HG03558 (cell line): ENCODE results near the gene STOX2.

Experiments used
- ATAC-seq: cut with Tn5 transposase; IDR thresholded peaks from one replicate; pipeline ENCODE4 v1.9.1; 2021; ENCODE audit warnings: moderate number of reproducible peaks; ENCODE audit not compliant: unreplicated experiment; ENCODE audit errors: extremely low read depth

Gene STOX2

GRCh38 chr4:183889190-183889589, 15.9 kb upstream of the STOX2 start:
- no peak for ATAC-seq

GRCh38 chr4:183897193-183897592, 7.9 kb upstream of the STOX2 start:
- no peak for ATAC-seq

DNA sequence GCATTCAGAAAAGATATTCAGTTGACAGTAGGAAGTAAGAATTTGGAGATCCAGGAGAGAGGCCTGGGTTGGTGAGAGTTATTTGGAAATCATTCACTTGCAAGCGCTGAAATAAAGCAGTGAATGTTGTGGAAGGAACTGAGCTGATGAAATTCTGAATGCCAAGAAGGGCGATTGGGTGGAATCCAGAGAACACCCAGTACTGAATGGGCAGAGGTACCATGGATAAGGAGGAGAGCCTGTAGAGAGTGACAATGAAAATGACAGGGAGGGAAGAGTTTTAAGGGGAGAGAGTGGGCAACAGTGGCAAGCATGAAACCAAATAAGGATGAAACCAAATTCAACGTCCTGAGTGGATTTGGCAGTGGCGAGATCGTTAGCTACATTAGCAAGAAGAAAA, 6.7 kb upstream of the STOX2 start:
- ATAC-seq: no peak

DNA sequence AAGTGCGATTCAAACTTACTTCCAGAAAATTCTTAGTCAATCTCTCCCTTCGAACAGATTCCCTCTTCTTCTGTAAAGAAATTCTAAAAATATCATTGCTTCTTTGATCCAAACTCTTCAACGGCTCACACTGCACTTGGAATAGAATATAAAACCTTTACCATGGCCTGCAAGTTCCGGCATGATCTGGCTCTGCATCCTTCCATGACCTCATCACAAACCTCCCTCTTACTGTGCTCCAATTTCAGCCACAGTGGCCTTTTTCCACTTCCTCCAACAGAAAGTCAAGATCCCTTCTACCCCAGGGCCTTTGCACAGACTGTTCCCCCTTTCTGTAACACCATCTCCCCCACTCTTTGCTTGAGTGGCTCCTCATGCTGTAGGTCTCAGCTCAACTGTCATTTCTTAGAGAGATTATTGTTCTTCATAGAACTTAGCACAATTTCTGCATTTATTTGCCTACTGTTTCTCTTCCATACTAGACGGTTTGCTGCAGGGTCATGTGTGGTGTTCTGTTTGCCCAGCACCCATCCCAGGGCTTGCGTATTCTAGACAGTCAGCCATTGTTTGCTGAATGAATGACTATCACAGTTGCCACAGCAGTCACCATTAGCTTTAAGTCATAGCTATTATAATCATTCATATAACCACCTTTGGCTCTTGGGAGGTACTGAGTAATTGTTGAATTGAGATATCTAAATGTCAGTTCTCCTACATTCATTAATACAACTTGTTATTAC, 1.9 kb upstream of the STOX2 start:
- ATAC-seq: no peak

DNA sequence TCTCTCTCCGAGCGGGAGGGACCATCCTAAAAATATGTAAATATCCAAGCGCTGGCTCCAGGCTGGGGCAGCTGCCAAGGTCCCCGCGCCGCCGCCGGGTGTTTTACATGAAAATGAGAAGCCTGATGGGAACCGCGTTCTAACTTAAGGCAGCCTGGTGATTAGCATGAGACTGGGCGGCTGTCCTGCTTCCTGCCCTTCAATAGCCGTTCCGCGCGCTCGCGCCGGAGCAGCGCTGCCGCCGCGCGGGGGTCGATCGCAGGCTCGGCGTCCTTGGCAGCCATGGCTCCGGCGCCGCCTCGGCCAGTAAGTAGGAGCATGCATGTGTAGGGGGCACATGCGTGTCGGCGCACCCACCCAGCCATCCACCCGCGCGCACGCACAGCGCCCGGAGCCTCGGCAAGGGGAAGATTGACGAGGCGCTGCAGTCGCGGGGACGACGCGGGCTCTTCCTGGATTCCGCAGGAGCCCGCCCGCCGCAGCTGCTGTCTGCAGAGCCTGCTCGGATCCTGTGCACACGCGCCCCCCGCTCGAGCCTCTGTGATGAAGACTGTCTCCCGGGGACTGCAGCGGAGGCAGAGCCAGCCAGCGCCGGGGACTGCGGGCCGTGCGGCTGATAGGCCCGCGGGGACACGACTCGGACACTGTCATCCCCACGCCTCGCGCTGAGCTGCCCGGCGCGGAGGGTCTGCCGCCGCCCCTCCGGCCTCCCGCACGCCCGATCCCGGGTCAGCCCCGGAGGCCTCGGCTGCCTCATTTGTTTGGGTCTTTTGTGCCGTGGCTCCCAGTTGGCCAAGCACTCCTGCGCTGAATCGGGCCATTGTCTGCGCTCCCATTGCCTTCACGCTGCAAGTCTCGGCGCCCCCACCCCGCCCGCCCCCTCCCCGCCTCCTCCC, 734 bp downstream of the STOX2 start:
- ATAC-seq: no peak

GRCh38 chr4:183906489-183906738, 1.3 kb downstream of the STOX2 start:
- ATAC-seq: no peak

DNA sequence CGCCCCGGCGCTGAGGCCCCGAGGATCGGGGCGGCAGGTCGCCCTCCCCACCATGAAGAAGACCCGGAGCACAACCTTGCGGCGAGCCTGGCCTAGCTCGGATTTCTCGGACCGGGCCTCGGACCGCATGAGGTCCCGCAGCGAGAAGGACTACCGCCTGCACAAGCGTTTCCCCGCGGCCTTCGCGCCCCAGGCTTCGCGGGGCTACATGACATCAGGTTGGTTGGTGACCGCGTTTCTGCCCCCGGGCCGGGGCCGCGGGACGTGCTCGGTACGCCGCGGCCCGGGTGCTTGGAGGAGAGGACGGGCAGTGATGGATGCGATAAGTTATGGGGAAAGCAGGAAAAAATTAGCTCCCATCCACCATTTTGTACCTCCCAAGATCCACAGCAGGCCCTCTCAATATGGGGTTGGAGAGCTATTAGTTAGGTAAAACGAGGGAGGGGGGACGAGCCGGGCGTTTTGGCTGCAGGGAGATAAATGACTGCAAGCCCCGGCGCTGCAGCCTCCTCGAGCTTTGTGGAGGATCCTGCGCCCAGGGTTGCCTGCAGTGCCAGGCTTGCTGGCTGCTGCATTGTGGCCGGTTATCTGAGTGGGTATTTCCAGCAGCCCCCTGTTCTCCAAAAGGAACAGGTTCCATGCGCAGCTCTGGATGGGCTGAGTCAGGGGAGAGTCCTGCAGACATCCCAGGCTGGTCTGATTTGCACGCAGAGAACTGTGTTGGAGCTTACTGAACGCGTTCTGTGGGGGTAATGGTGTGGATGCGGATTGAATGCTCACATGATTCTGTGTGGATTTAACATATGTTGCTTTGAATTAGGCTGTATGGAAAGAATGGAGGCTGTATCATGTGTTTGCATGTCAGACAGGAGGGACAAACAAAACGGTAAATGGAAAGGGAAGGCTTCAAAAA, 1.9 kb downstream of the STOX2 start:
- ATAC-seq: no peak

GRCh38 chr4:183907871-183908683, 3.0 kb downstream of the STOX2 start:
- ATAC-seq: no peak

DNA sequence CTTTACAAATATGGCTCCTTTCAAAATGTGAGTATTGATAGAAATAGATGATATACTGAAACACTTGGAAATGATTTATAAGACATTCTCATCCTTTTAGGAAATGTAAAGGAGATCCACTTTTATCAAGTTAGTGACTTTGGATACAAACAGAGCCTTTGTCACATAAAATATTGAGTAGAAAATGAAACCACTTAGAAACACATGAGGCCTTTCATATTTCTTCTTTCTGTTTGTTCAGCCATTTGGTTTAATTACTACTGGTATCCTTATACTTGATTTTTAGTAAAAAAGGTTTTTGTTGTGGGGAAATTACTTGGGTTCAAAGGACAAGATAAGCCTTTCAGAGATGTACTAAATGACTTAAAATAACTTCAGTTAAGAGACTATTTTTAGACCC, 4.1 kb downstream of the STOX2 start:
- no peak for ATAC-seq

DNA sequence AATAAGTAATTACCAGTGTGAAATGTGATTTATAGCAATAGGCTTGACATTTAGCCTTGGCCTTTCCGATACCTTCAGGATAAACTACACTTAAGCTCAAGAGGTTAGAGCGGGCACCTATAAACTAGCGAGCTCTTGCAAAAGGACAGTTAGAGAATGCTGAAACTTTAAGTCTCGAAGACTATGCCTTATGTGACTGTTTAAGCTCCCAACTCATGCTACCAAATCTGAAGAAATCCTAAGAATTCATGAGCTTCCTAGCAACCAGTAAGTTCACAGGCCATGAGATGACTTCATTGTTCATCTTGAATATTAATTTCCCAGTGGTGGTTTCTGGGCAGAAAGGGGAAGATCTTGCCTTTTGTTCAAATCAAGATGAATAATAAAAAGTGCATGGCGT, 4.7 kb downstream of the STOX2 start:
- ATAC-seq: no peak

DNA sequence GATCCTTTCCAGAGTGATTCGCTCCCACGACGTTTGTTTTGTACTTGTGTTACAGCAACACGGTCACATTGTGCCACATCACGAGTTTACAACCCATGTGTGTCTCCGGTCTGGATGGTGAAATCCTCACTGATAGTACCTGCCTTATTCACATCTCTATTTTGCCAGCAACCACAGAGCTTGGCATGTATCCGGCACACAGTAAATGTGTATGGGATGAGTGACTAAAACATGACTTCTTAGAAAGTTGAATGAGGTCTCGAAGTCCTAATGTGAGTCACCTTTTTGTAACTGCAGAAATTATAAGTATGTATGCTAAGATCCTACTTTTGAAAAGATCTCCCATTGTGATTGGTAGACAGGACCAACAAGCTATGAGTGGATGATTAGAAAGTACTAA, 7.5 kb downstream of the STOX2 start:
- ATAC-seq: no peak

DNA sequence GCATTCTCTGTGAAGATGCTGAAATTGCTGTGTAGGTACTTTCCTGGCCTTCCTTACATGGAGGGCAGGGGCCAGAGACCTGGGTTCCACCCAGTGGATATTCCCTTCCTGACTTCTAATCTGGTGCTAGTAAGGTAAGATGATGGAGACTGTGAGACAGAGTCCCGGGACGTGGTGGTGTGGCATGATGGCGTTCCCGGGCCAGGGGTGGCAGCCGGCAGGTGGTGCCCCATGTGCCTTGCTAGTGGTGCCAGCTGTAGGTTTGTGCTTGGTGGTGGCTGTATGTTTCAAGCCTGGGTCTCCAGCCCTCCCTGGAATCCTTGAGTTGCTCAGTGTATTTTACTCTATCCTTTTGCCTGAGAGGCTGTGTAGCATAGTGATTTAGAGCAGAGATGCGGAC, 10.9 kb downstream of the STOX2 start:
- ATAC-seq: no peak

DNA sequence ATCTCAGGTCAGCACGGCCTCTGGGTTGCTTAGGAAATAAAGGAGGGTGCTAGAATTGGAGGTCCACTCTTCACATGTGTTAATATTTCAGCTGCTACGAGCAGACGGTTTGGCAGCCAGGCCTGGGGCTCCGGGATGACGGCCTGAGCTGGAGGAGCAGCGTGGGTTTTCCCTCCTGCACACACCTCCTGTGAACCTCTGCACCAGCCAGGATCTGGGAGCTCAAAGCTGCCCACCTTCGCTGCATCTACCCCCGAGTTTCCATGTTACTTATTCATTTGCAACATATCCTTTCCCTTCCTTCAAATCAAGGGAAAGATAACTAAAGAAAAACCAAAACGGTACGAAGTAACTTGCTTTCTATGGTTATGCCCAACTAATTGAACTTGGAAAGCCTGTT, 13.6 kb downstream of the STOX2 start:
- no peak for ATAC-seq

GRCh38 chr4:183919141-183919540, 14.0 kb downstream of the STOX2 start:
- ATAC-seq: no peak

DNA sequence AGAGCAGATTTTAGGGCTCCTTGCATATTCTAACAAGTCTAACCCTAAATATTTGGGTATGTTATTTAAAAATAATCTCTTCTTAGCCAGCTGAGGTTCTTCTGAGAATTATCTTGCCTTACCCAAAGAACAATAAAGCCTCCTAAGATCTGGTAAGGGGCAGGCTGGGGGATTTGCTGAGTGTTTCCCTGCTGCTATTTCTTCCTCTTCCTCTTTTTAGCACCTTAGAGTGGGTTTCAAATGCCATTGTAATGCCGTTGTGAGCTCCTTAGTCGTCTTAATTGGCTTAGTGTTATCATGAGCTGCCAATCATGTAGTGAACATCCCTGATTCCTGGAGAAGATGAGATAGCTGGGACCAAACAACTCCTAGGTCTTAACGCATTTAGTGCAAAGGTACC, 15.4 kb downstream of the STOX2 start:
- no peak for ATAC-seq

DNA sequence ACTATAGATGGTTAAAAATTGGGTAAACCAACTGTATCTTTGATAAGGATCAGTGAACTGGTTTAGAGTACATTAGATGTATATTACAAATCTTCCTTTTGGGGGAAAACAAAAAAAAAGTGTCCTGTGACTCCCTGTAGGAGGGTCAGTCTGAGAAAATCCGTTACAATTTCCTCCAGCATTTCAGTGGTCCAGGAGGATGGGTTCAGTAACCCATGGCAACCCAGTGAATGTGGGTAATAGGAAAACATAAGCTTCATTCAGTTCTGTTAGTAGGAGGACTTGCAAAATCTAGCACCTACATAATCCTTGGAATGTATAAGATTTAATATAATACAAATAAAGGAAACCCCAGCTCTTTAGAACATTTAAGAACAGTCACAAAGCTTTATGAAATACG, 16.2 kb downstream of the STOX2 start:
- no peak for ATAC-seq

DNA sequence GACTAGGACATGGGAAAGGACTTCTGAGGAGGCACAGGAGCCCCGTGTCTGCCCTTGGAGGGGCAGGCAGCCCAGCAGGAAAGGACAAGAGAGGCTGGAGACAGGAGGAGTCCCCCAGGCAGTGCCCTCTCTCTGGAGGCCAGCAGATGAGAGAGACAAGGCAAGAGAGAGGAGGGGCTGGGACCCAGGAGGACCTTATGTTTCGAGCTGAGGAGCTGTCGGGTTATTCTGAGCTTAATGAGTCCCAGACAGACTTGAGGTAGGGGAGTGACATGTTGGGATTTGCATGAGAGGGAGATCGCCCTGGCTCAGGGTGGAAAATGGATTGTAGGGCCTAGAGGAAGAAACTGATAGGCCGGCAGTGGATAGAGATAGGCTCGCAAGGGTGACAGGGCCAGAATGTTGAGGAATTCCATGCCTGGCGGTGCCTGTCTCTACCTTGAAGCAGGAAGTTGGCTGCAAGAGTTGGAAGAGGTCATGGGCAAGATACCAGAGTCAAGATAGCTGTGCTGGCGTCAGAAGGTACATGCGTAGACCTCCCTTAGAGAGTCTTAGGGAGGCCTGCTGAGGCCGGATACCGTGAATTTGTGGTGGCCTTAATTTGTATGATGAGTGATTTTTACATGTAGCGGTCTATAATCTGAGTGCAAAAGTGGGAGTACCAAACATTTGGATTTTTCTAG, 19.4 kb downstream of the STOX2 start:
- no peak for ATAC-seq

DNA sequence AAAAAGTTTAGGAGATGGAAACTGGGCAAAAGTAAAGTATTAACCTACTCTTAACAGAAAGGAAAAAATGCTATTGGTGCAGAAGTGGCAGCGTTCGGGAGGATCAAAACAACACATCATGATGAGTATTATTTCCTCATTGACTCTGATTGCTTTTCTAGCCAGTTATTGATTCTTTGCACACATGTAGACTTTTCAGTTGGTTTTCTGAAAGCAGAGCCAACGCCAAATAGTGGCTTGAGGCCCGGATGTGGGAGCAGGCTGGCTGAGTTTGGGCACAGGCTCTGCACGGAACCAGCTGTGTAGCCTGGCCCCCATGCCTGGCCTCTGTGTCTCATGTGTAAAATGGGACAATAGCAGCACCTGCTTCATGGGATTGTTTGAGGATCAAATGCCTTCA, 21.8 kb downstream of the STOX2 start:
- no peak for ATAC-seq

- no peak for ATAC-seq
Measured at GRCh38 chr4:183932576-183932975, 27.5 kb downstream of the STOX2 start.

GRCh38 chr4:183934761-183935160, 29.7 kb downstream of the STOX2 start:
- no peak for ATAC-seq
